Loucy (cell line): ENCODE results near the gene IGFBP4.

Source experiments
- H2AFZ ChIP-seq: fragments of 200-600 bp; sonication (generic); 2 replicates; pipeline ENCODE4 v1.6.0; 2016; ENCODE audit warnings: antibody characterized with exemption, mild to moderate bottlenecking, low read length, moderate library complexity
- H3F3A ChIP-seq: fragments of 200-600 bp; 2 replicates; pipeline ENCODE4 v1.6.0; 2016; ENCODE audit warnings: antibody characterized with exemption, low read depth, mild to moderate bottlenecking
- H3K27me3 ChIP-seq: fragments of 200-600 bp; sonication (generic); 2 replicates; pipeline ENCODE4 v1.6.1; 2014; ENCODE audit warnings: low read length, mild to moderate bottlenecking; ENCODE audit not compliant: insufficient read depth, poor library complexity, severe bottlenecking
- H3K36me3 ChIP-seq: fragments of 200-600 bp; sonication (generic); 2 replicates; pipeline ENCODE4 v1.6.1; 2016; ENCODE audit warnings: low read length; ENCODE audit not compliant: insufficient read depth
- H3K4me1 ChIP-seq: fragments of 200-600 bp; sonication (generic); 2 replicates; pipeline ENCODE4 v1.5.1; 2014; ENCODE audit warnings: low read length, mild to moderate bottlenecking; ENCODE audit not compliant: insufficient read depth, poor library complexity, severe bottlenecking
- H3K4me2 ChIP-seq: fragments of 200-600 bp; sonication (generic); 2 replicates; pipeline ENCODE4 v1.6.0; 2014; ENCODE audit warnings: antibody characterized with exemption, low read length, low read depth, mild to moderate bottlenecking; ENCODE audit not compliant: poor library complexity, severe bottlenecking
- H3K4me3 ChIP-seq: fragments of 200-600 bp; sonication (generic); 2 replicates; pipeline ENCODE4 v1.5.1; 2014; ENCODE audit warnings: low read length, mild to moderate bottlenecking, mixed read lengths; ENCODE audit not compliant: poor library complexity, severe bottlenecking
- H3K79me2 ChIP-seq: fragments of 200-600 bp; sonication (generic); 2 replicates; pipeline ENCODE4 v1.6.1; 2014; ENCODE audit warnings: low read length; ENCODE audit not compliant: insufficient read depth
- H3K9ac ChIP-seq: fragments of 200-600 bp; sonication (generic); 2 replicates; pipeline ENCODE4 v1.6.0; 2014; ENCODE audit warnings: mild to moderate bottlenecking, low read depth, low read length, moderate library complexity; ENCODE audit not compliant: poor library complexity, severe bottlenecking
- H3K9me2 ChIP-seq: fragments of 200-600 bp; sonication (generic); replicated peaks from 2 replicates; pipeline ENCODE4 v1.6.1; 2016; ENCODE audit warnings: low read depth, low read length, mixed read lengths
- H3K9me3 ChIP-seq: fragments of 200-600 bp; sonication (generic); 2 replicates; pipeline ENCODE4 v1.6.1; 2014; ENCODE audit warnings: mild to moderate bottlenecking, antibody characterized with exemption, low read length, low read depth; ENCODE audit not compliant: insufficient read depth
- H4K20me1 ChIP-seq: fragments of 200-600 bp; sonication (generic); 2 replicates; pipeline ENCODE4 v1.6.0; 2014; ENCODE audit warnings: antibody characterized with exemption, low read length, mild to moderate bottlenecking; ENCODE audit not compliant: insufficient read depth, poor library complexity, severe bottlenecking
- CTCF ChIP-seq: fragments of 200-600 bp; sonication (generic); conservative IDR thresholded peaks from 2 replicates; pipeline ENCODE4 v1.5.1; 2014; ENCODE audit warnings: mild to moderate bottlenecking, antibody characterized with exemption, low read length
- EZH2phosphoT487 ChIP-seq: fragments of 200-600 bp; IDR thresholded peaks from 2 replicates; pipeline ENCODE4 v1.6.1; 2018; ENCODE audit warnings: antibody characterized with exemption, mild to moderate bottlenecking, moderate library complexity, borderline replicate concordance

The IGFBP4 gene

GRCh38 chr17:40462343-40463121 is 19.3 kb downstream of the IGFBP4 start:
- no peak overlapping the region for H3K9ac ChIP-seq
- H3K9me3 ChIP-seq: no peaks in the 10 kb centered on the region
- H3K4me2 ChIP-seq: no peak overlapping the region
- no peak overlapping the region for H3K4me3 ChIP-seq
- no peaks in the 10 kb centered on the region for H3K4me1 ChIP-seq
- no peaks in the 10 kb centered on the region for H4K20me1 ChIP-seq
- no peaks in the 10 kb centered on the region for H3K79me2 ChIP-seq
- H3K36me3 ChIP-seq: no peaks in the 10 kb centered on the region
- no peaks in the 10 kb centered on the region for H3F3A ChIP-seq
- TF ChIP-seq EZH2phosphoT487: no peak
- no peak for TF ChIP-seq CTCF
- H3K9me2 ChIP-seq: no peaks in the 10 kb centered on the region
- no peaks in the 10 kb centered on the region for H3K27me3 ChIP-seq
- H2AFZ ChIP-seq: no peak overlapping the region

GRCh38 chr17:40463122-40463550 is 19.9 kb downstream of the IGFBP4 start:
- Histone ChIP-seq H3K9me2 (no peaks in the 10 kb centered on the region), H4K20me1 (no peaks in the 10 kb centered on the region), H3K27me3 (no peaks in the 10 kb centered on the region), H3F3A (no peaks in the 10 kb centered on the region), H3K9ac (no peak overlapping the region), H3K4me3 (no peak overlapping the region), H3K9me3 (no peaks in the 10 kb centered on the region), H3K79me2 (no peaks in the 10 kb centered on the region), H3K4me2 (no peak overlapping the region), H2AFZ (no peak overlapping the region), H3K4me1 (no peaks in the 10 kb centered on the region), H3K36me3 (no peaks in the 10 kb centered on the region)
- TF ChIP-seq CTCF (no peak), EZH2phosphoT487 (no peak)

- Histone ChIP-seq H4K20me1 (no peaks in the 10 kb centered on the region), H3K27me3 (no peaks in the 10 kb centered on the region), H2AFZ (no peak overlapping the region), H3K9me2 (no peaks in the 10 kb centered on the region), H3K79me2 (no peaks in the 10 kb centered on the region), H3K4me1 (no peaks in the 10 kb centered on the region), H3K4me3 (no peak overlapping the region), H3K9me3 (no peaks in the 10 kb centered on the region), H3K9ac (no peak overlapping the region), H3K4me2 (no peak overlapping the region), H3F3A (no peaks in the 10 kb centered on the region), H3K36me3 (no peaks in the 10 kb centered on the region)
- TF ChIP-seq EZH2phosphoT487 (no peak), CTCF (no peak)
Measured at GRCh38 chr17:40464392-40464855, 21.2 kb downstream of the IGFBP4 start.
